ENCODE data around the gene MCCC1.

MCCC1 gene

GRCh38 chr3:183131735-183132134 is 32.4 kb upstream of the MCCC1 start:
- TF ChIP-seq CTCF (IDR thresholded peaks at IDR 0.05; ENCODE audit: insufficient read depth, low read length, poor library complexity, severe bottlenecking) = no peak
- no peak for TF ChIP-seq EZH2phosphoT487 (conservative IDR thresholded peaks at IDR 0.05; ENCODE audit: low read length)
- Histone ChIP-seq H3F3A (ENCODE audit: insufficient read depth) (no peaks in the 10 kb centered on the region), H4K20me1 (ENCODE audit: low read depth, low read length) (no peaks in the 10 kb centered on the region), H3K4me3 (ENCODE audit: insufficient read depth, low read length, poor library complexity, severe bottlenecking) (no peak overlapping the region), H3K27me3 (ENCODE audit: low read length) (no peaks in the 10 kb centered on the region; the same call in 1 of the 2 replicates), H3K9me3 (ENCODE audit: insufficient read depth, low read length) (no peaks in the 10 kb centered on the region), H3K79me2 (ENCODE audit: insufficient read depth, low read length) (no peaks in the 10 kb centered on the region), H3K9ac (ENCODE audit: low read length) (no peak overlapping the region), H2AFZ (ENCODE audit: low read depth, low read length, severe bottlenecking) (no peak overlapping the region), H3K36me3 (ENCODE audit: low read length) (no peaks in the 10 kb centered on the region), H3K9me2 (replicated peaks; ENCODE audit: insufficient read depth, low read length) (no peaks in the 10 kb centered on the region), H3K27ac (ENCODE audit: low read depth, low read length) (no peak overlapping the region), H3K4me2 (ENCODE audit: low read depth, low read length, poor library complexity, severe bottlenecking) (no peak overlapping the region)

GRCh38 chr3:183131186-183131725 is 32.0 kb upstream of the MCCC1 start:
- H3K9me3 ChIP-seq (ENCODE audit: insufficient read depth, low read length) = no peaks in the 10 kb centered on the region
- no peaks in the 10 kb centered on the region for H3K79me2 ChIP-seq (ENCODE audit: insufficient read depth, low read length)
- H3K9ac ChIP-seq (ENCODE audit: low read length) = no peak overlapping the region
- no peak for TF ChIP-seq EZH2phosphoT487 (conservative IDR thresholded peaks at IDR 0.05; ENCODE audit: low read length)
- no peak for TF ChIP-seq CTCF (IDR thresholded peaks at IDR 0.05; ENCODE audit: insufficient read depth, low read length, poor library complexity, severe bottlenecking)
- no peaks in the 10 kb centered on the region; the same call in 1 of the 2 replicates for H3K27me3 ChIP-seq (ENCODE audit: low read length)
- no peaks in the 10 kb centered on the region for H4K20me1 ChIP-seq (ENCODE audit: low read depth, low read length)
- no peak overlapping the region for H3K4me3 ChIP-seq (ENCODE audit: insufficient read depth, low read length, poor library complexity, severe bottlenecking)
- H3K9me2 ChIP-seq (replicated peaks; ENCODE audit: insufficient read depth, low read length) = no peaks in the 10 kb centered on the region
- H3K36me3 ChIP-seq (ENCODE audit: low read length) = no peaks in the 10 kb centered on the region
- no peak overlapping the region for H3K4me2 ChIP-seq (ENCODE audit: low read depth, low read length, poor library complexity, severe bottlenecking)
- no peaks in the 10 kb centered on the region for H3F3A ChIP-seq (ENCODE audit: insufficient read depth)
- H2AFZ ChIP-seq (ENCODE audit: low read depth, low read length, severe bottlenecking) = no peak overlapping the region
- H3K27ac ChIP-seq (ENCODE audit: low read depth, low read length) = no peak overlapping the region

DNA sequence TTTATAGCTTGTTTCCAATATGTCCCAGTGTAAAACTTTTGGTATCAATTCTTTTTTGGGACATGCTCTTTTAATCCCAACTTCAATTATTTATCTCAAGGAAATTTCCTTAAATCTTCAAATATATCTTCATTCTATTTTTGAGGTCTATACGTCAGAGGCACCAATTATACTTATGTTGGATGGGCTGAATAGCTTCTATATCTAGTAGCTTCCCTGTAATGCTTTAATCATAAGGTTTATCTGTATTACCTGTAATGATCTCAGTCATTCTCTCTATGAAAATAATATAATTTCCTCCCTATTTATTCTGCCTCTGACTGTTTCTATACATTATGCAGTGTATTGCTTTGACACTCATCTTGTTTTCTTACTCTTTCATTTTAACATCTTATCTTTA is 29.9 kb upstream of the MCCC1 start:
- Histone ChIP-seq H3K9ac (ENCODE audit: low read length) (no peak overlapping the region), H3K9me3 (ENCODE audit: insufficient read depth, low read length) (no peaks in the 10 kb centered on the region), H3K27ac (ENCODE audit: low read depth, low read length) (no peak overlapping the region), H3K9me2 (replicated peaks; ENCODE audit: insufficient read depth, low read length) (no peaks in the 10 kb centered on the region), H3K27me3 (ENCODE audit: low read length) (no peaks in the 10 kb centered on the region; the same call in 1 of the 2 replicates), H3K79me2 (ENCODE audit: insufficient read depth, low read length) (no peaks in the 10 kb centered on the region), H3K4me3 (ENCODE audit: insufficient read depth, low read length, poor library complexity, severe bottlenecking) (no peak overlapping the region), H2AFZ (ENCODE audit: low read depth, low read length, severe bottlenecking) (no peak overlapping the region), H3K4me2 (ENCODE audit: low read depth, low read length, poor library complexity, severe bottlenecking) (no peak overlapping the region), H3K36me3 (ENCODE audit: low read length) (no peaks in the 10 kb centered on the region), H4K20me1 (ENCODE audit: low read depth, low read length) (no peaks in the 10 kb centered on the region), H3F3A (ENCODE audit: insufficient read depth) (no peaks in the 10 kb centered on the region)
- TF ChIP-seq CTCF (IDR thresholded peaks at IDR 0.05; ENCODE audit: insufficient read depth, low read length, poor library complexity, severe bottlenecking) = no peak
- TF ChIP-seq EZH2phosphoT487 (conservative IDR thresholded peaks at IDR 0.05; ENCODE audit: low read length) = no peak
